Measurements from ENCODE around the gene TCERG1L.

Gene TCERG1L

DNA sequence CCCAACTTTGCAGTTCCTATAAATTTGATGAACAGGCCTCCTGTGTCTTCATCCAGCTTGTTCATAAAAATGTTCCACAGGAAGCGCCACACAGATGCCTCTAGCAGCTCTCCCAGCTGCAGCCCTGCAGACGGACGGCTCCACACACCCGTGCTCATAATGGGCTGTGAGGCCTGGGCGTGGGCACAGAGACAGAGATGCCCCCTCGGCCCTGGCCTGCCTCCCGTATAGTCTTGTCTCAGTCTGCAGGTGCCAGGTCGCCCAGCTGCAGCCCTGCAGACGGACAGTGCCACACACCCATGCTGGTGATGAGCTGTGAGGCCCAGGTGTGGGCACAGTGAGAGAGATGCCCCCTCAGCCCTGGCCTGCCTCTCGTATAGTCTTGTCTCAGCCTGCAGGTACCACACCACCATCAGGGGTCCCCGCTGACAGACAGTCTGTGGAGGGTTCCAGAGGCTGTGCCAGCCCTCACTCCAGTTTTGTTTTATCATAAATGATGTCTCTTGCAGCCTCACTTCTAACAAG, 189.9 kb downstream of the TCERG1L start:
- Histone ChIP-seq H3K27me3 (ENCODE audit: insufficient read depth, poor library complexity, severe bottlenecking) (no peaks in the 10 kb centered on the region), H3K4me3 (replicated peaks; ENCODE audit: insufficient read depth, low read length) (no peak overlapping the region), H3K27ac (replicated peaks) (no peak overlapping the region)
- no peak for DNase-seq (ENCODE audit: low read depth in 1 of 2, low spot score in 1 of 2)
- TF ChIP-seq GABPA (IDR thresholded peaks at IDR 0.05; ENCODE audit: low read depth): no peak
- TF ChIP-seq, protein P1, sequence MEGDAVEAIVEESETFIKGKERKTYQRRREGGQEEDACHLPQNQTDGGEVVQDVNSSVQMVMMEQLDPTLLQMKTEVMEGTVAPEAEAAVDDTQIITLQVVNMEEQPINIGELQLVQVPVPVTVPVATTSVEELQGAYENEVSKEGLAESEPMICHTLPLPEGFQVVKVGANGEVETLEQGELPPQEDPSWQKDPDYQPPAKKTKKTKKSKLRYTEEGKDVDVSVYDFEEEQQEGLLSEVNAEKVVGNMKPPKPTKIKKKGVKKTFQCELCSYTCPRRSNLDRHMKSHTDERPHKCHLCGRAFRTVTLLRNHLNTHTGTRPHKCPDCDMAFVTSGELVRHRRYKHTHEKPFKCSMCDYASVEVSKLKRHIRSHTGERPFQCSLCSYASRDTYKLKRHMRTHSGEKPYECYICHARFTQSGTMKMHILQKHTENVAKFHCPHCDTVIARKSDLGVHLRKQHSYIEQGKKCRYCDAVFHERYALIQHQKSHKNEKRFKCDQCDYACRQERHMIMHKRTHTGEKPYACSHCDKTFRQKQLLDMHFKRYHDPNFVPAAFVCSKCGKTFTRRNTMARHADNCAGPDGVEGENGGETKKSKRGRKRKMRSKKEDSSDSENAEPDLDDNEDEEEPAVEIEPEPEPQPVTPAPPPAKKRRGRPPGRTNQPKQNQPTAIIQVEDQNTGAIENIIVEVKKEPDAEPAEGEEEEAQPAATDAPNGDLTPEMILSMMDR (IDR thresholded peaks at IDR 0.05; ENCODE audit: insufficient read depth, low read length): no peak
- TF ChIP-seq POLR2AphosphoS5 (IDR thresholded peaks at IDR 0.05; ENCODE audit: low read depth): no peak
- no peak for TF ChIP-seq SPI1 (IDR thresholded peaks at IDR 0.05; ENCODE audit: borderline replicate concordance, low read depth)
- TF ChIP-seq, protein P2, sequence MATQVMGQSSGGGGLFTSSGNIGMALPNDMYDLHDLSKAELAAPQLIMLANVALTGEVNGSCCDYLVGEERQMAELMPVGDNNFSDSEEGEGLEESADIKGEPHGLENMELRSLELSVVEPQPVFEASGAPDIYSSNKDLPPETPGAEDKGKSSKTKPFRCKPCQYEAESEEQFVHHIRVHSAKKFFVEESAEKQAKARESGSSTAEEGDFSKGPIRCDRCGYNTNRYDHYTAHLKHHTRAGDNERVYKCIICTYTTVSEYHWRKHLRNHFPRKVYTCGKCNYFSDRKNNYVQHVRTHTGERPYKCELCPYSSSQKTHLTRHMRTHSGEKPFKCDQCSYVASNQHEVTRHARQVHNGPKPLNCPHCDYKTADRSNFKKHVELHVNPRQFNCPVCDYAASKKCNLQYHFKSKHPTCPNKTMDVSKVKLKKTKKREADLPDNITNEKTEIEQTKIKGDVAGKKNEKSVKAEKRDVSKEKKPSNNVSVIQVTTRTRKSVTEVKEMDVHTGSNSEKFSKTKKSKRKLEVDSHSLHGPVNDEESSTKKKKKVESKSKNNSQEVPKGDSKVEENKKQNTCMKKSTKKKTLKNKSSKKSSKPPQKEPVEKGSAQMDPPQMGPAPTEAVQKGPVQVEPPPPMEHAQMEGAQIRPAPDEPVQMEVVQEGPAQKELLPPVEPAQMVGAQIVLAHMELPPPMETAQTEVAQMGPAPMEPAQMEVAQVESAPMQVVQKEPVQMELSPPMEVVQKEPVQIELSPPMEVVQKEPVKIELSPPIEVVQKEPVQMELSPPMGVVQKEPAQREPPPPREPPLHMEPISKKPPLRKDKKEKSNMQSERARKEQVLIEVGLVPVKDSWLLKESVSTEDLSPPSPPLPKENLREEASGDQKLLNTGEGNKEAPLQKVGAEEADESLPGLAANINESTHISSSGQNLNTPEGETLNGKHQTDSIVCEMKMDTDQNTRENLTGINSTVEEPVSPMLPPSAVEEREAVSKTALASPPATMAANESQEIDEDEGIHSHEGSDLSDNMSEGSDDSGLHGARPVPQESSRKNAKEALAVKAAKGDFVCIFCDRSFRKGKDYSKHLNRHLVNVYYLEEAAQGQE (IDR thresholded peaks at IDR 0.05; ENCODE audit: insufficient replicate concordance, low read depth): no peak

DNA sequence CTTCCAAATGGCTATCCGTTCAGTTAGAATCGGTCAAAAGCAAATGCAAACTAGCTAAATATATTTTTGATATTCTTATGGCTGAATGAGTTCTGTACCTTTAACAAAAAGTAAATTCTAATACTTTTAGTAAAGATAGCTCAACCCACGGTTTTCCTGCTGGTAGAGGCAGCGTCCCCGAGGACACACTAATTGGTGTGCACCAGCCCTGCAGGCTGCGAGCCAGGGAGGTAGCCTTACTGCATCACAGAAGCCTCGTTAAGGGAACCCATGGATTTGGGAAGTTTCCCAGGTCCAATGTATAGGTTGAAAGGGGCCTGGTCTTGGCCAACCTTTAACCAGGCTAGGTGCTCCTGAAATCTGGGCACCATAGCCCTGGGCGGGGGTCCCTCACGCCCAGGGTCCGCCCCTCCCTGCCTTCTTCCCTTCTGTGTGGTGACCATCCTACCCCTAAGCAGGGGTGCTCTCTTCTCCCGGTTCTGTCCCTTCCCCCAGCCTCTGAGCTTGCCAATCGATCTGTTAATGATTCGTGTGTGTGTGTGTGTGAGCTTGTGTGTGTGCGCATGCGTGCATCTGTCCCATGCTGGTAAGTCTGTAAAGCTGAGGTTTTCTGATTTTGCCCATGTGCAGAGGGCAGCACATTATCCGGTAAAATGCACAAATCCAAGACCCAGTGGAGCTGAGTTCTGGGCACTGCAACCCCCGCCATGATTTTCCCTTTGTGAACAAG, 191.7 kb downstream of the TCERG1L start:
- H3K27me3 ChIP-seq (ENCODE audit: insufficient read depth, poor library complexity, severe bottlenecking): no peaks in the 10 kb centered on the region
- H3K4me3 ChIP-seq (replicated peaks; ENCODE audit: insufficient read depth, low read length): no peak overlapping the region
- TF ChIP-seq, protein P2 (IDR thresholded peaks at IDR 0.05; ENCODE audit: insufficient replicate concordance, low read depth): no peak
- no peak for TF ChIP-seq SPI1 (IDR thresholded peaks at IDR 0.05; ENCODE audit: borderline replicate concordance, low read depth)
- no peak for TF ChIP-seq GABPA (IDR thresholded peaks at IDR 0.05; ENCODE audit: low read depth)
- no peak for TF ChIP-seq POLR2AphosphoS5 (IDR thresholded peaks at IDR 0.05; ENCODE audit: low read depth)
- TF ChIP-seq, protein P1 (IDR thresholded peaks at IDR 0.05; ENCODE audit: insufficient read depth, low read length): no peak
- no peak for DNase-seq (ENCODE audit: low read depth in 1 of 2, low spot score in 1 of 2)
- no peak overlapping the region for H3K27ac ChIP-seq (replicated peaks)

DNA sequence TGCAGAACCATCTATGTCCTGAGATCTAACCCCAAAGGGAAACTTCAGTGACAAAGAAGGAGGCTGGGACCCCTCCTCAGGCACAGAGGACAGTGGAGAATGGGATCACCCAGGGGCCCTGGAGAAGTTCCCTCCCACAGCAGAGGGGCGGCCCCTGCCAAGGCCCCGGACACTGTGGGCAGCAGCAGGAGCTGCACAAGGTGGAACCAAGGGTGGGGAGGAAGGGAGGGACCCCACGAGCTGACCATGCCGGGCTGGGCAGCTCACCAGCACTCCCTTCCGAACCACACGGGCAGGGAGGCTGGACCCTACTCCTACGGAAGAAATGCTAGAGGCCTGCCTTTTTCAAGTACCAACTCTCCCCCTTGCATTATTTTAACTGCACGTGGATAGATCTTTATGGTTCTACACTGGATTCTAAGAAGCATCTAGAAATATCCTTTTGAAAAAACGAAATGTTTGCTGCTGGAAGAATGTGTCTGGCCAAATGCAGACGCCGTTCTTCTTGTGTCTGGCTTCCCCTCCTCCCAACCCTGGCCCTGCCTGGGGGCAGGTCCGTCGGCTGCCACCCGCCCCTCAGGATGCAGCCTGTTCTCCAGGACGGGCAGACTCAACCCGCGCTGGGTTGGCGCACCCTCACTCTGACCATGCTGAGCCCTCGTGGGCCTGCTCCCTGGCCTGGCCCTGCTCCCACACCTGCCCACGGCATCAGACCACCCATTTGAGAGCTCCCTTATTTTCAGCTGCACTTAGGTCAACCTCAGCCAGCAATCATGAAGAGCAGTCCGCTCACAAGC, 193.9 kb downstream of the TCERG1L start:
- H3K27ac ChIP-seq (replicated peaks): no peak overlapping the region
- DNase-seq (ENCODE audit: low read depth in 1 of 2, low spot score in 1 of 2): no peak

More for the DNA sequence above, 193.9 kb downstream of the TCERG1L start:
- Histone ChIP-seq H3K27me3 (ENCODE audit: insufficient read depth, poor library complexity, severe bottlenecking) (no peaks in the 10 kb centered on the region), H3K4me3 (replicated peaks; ENCODE audit: insufficient read depth, low read length) (no peak overlapping the region)
- no peak for TF ChIP-seq GABPA (IDR thresholded peaks at IDR 0.05; ENCODE audit: low read depth)
- TF ChIP-seq, protein P1 (IDR thresholded peaks at IDR 0.05; ENCODE audit: insufficient read depth, low read length): no peak
- TF ChIP-seq, protein P2 (IDR thresholded peaks at IDR 0.05; ENCODE audit: insufficient replicate concordance, low read depth): no peak
- TF ChIP-seq POLR2AphosphoS5 (IDR thresholded peaks at IDR 0.05; ENCODE audit: low read depth): no peak
